GM21360 (cell line): ENCODE data around the gene RBM23.

Experiments used
- ATAC-seq: cut with Tn5 transposase; IDR thresholded peaks from one replicate; pipeline ENCODE4 v1.9.1; 2021; ENCODE audit warnings: mild to moderate bottlenecking, moderate library complexity; ENCODE audit not compliant: unreplicated experiment

RBM23 gene

DNA sequence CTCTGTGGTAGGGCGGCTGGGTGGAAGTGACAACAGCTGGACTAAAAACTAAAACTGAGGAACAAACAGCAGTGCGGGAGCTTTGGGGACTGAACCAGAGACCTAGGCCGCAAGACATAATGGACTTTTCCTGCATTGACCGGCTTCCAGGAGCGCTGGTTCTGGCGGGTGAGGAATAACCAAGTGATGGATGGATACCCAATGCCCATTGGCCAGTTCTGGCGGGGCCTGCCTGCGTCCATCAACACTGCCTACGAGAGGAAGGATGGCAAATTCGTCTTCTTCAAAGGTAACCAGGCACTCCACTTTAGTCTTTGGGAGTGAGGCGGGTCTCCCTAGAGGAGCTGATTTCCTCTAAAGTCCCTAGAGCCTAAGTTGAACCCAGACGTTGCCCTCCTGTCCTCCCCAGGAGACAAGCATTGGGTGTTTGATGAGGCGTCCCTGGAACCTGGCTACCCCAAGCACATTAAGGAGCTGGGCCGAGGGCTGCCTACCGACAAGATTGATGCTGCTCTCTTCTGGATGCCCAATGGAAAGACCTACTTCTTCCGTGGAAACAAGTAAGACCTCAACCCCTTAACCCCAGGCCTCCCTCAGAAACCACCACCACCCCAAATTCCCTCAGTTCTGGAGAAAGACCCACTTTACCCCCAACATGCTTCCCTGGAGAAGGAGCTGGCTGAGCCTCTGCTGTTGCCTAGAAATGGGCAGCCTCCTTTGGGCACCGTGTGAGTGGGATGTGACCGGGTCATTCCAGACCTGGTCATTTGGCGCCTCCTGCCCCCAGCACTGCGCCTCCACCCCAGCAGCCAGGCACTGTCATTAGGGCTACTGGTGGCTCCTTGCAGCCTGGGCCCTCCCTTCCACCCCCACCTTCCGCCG, 74.5 kb downstream of the RBM23 start:
- ATAC-seq, result no peak
